Midbrain (tissue), 1 donor: ENCODE data around the gene SEZ6.
A peak's percentile ranks its signal among the peaks of the same experiment; 100 is the strongest.

Experiments
- DNase-seq: peaks from one replicate; lab custom pipeline; 2025; lab: John Stamatoyannopoulos, UW

SEZ6 gene

DNA sequence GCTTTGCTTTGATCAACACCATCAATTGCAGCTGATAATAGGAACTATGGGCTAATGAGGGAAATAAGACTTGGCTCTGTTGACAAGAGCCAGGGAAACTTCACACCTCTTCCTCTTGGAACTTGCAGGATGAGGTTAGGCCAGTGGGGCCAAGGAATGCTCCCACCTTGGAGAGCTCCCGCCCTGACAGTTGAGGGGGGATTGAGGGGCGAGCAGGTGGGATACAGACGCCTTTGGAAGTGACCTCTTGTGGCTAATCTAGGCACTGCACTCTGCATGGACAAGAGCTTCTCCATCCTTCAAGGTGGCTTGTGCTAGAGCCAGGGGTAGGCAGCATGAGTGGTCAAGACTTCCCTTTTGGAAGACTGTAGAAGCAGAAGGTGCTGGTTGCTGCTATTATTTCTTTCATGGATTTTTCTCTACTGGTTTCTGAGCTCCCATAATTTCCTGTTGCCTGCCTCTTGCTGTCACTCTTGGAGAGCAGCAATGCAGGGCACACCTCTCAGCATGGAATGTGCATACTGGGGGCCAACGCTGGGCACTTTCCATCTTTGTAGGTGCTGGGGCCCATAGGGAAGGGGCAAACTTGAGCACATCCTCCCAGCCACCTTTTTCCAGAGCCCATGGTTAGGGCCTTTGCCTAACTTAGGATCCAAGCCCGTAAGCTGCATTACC, 52.3 kb downstream of the SEZ6 start:
- peak; percentile 16 for DNase-seq

GRCh38 chr17:28951991-28952975, 53.5 kb downstream of the SEZ6 start:
- peak; percentile 99 for DNase-seq

GRCh38 chr17:28951428-28951990, 54.3 kb downstream of the SEZ6 start, which contains the start of gene PHF12:
TSS of gene PHF12 (minus strand) at chr17:28951518. CDS start at chr17:28950960, 558 bp downstream.
- DNase-seq: peak; percentile 99

DNA sequence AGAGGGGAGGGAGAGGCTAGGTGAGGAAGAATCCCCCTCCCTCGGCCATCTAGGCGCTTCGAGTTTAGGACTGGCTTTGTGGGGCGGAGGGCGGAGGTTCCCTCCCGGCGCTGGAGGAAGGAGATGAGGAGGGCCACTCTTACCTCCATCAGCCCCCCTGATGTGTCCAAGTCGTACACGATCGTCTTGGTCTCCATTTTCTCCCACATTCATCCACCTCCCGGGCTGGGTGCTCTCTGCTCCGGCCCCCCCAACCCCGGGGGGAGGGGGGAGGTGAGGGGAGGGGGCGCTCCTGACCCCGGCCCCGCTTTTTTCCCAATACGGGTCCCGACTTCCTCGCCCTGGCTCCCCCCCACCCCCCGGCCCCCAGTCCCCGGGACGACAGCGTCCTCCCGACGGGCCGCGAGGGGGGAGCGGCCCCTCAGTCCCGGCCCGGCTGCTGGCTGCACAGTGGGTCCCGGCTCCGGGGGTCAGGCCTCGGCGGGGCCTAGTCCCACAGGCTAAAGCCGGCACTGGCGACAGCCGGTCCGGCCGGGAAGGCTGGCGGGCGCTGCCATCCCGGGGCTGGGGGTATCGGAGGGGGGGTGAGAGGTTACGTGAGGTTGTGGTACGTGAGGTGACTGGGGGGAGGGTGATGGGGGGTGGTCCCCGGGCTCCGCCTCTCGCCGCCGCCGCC, 54.9 kb downstream of the SEZ6 start:
- no peak for DNase-seq

DNA sequence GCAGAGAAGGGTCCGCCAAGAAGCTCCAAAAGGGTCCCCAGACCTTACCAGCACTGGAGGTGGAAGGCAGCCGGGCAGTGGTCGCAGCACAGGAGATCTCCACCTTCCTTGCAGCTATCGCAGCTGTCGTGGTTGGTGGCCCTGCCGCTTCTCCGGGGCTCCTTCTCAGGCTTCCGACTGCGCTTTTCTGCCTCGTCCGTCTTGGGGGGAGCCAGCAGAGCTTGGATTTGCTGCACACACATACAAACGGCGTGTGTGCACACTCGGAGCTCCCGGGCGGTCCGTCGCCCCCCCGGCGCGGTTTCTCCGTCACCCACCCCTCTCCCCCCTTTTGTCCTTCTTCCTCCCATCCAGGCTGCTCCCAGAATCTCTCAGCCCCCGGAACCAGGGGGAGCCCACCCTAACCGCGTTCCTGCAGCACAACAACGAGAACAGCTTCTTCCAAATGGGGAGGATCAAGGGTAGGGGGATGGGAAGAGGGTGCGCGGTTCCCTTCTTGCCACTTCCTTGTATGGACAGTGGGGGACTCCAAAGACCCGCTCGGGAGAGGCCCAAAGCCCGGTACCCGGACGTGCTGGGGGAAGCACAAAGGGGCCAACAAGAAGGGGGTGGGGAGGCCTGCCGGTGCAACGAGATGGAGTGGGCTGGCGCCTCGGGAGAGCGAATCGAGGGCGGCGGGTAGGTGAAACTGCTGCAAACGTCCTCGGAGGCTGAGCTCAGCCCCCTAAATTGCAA, 55.6 kb downstream of the SEZ6 start:
- DNase-seq: peak; percentile 37

GRCh38 chr17:28949185-28950016, 56.4 kb downstream of the SEZ6 start:
- peak; percentile 63 for DNase-seq

DNA sequence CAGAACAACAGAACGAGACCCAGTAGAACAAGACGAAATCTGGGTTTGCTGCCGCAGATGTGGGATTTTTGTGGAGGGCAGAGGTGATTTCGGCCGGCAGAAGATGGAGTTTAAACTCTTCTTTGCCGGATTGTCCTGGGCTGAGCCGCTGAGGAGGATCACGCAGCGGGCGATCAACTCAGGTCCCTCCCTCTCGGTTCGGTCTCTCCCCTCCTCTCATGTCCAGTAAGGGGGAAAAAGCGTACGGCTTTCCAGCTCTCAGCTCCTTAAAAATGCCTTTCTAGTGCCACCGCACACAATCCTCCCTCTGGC, 57.0 kb downstream of the SEZ6 start:
- peak; percentile 43 for DNase-seq

DNA sequence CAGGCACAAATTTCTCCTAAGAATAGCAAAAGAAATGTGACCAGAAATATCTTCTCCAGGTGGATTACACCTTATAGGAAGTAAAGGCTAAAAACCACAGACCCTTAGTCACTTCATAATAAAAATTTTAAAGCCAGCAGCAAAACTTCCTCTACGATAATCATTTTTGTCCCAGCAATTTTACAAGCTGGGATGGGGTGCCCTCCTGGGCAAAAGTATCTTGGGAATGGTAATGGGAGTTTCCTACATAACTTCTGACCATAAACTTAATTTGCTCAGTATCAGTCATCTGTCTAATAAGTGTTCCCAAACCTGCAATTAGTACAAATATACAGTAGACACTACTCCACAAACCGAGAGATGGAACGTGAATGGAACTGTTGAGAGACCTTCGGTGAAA, 57.5 kb downstream of the SEZ6 start:
- no peak for DNase-seq

GRCh38 chr17:28947639-28948038, 58.2 kb downstream of the SEZ6 start:
- no peak for DNase-seq

DNA sequence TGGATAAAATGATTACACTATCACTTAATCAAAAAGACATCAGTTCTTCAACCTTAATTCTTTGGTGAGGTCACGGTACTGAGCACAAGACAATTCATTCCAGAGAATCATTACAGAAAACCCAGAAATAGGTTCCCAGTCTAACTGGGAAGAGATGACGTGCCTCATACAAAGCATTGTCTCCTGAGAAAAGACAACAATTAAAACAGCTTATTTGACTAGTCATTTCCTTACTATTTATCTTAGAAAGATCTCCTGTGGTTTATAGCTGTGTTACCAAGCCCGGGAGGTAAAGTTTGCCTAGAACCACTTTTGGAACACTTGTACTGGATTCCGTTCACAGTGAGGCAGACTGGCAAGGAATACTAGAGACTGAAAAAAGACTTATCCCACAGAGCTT, 59.6 kb downstream of the SEZ6 start:
- no peak for DNase-seq

- no peak for DNase-seq
These were observed 60.7 kb downstream of the SEZ6 start for GRCh38 chr17:28944862-28945741.

DNA sequence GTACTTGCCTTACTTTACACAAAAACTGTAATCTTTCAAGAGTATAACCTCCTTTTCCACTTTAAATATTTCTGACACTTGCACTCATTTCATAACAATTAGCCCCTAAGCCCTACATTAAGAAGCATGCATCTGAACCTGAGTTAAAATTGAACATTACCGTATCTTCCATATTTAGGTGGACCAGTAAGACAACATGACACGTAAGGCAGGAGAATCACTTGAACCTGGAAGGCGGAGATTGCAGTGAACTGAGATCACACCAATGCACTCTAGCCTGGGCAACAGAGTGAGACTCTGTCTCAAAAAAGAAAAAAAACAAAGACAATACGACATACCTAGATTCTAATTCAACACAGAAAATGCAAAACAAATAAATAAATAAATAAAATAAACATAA, 61.5 kb downstream of the SEZ6 start:
- no peak for DNase-seq

DNA sequence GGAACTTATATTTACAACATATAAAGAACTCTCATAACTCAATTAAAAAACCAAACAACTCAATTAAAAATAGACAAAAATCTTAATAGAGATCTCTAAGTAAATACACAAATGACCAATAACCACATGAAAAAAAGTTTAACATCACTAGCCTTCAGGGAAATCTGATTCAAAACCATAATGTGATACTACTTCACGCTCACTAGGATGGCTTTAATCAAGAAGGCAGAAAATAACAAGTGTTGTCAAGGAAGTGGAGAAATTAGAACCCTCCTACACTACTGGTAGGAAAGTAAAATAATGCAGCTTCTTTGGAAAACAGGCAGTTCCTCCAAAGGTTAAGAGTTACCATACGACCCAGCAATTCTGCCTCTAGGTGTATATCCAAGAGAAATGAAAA, 62.9 kb downstream of the SEZ6 start:
- DNase-seq: no peak

GRCh38 chr17:28941251-28941650, 64.6 kb downstream of the SEZ6 start:
- no peak for DNase-seq

DNA sequence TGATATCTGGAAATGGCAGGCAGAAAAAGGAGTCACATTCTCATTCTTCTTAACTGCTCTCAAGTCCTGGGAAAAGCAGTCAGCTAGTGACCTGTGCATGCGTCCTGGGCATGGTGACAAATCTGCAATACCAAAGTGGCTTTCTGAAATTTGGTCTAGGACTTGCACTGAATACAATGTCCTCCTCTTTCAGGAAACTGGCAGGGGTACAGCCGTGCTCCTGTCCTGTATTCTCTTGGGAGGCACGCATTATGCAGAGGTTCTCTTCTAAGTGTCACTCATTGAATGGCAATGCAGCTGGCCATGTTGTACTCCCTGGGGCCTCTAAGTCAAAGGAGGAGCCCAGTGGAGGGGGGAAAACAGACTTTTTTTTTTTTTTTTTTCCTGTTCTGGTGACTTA, 65.2 kb downstream of the SEZ6 start:
- peak; percentile 41 for DNase-seq

GRCh38 chr17:28940142-28940541, 65.7 kb downstream of the SEZ6 start:
- DNase-seq: no peak

DNA sequence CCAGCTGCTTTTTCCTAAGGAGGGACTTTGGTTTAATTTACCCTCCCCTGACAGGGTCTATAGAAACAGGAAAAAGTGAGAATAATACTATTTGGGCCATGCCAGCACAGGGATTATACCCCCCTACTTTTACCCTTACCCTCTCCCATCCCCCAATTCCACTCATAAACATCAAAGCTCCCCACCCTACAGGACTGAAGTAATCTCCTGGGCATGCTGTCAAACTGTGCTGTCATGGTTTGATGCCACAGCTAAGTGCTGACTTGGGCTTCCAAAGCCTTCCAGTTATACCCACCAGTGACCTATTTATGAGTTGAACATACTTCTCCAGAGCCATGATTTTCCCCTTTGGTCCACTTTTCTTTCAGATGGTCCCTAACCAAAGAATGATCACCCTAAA, 67.3 kb downstream of the SEZ6 start:
- peak; percentile 28 for DNase-seq

DNA sequence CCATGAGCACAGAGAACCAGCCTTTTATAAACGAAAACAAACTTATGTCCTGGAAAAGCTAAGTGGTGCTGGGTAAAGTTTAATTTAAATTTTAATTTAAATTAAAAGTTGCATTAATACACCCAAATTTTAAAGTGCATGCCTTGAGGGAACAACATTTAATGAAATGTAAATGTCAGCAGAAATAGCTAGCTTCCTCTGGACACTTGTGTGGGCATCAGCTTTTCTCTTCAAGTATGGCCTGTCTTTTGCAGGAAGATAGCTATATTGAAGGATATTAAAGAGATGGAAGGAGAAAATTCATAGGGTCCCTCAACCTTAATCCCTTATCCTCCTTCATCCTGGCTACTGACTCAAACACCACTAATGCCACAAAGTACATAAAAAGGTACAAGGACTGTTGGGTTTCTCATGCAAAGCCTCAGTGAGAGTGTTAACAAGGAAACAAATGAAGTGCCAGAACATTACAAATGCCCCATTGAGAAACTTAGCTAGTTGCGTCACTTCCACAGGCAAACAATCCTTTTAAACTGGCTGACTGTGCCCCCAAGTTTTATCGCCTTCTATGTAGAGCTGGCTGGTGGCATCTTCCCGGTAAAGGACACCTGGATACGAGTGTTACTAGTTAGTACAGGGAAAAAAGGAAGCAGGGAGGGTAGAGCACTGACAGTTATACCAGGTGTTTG, 68.6 kb downstream of the SEZ6 start:
- peak; percentile 86 for DNase-seq
